Sigmoid colon (tissue), 7 donors: Measurements from ENCODE around the gene TEAD2. TPM values are rescaled to one million over a fixed set of nuclear protein-coding genes. Genes with fewer than 3 reads are reported as not detected.

Source experiments
- DNase-seq: peaks from one replicate; pipeline ENCODE4 v3.0.0-alpha.2; 2019
- H3K27ac ChIP-seq, 4 donors: fragments of 200-600 bp; sonication (generic); one replicate each; pipeline ENCODE4 v1.5.1; 2016 to 2019; ENCODE audit warnings: mild to moderate bottlenecking in 1 of 4
- H3K27me3 ChIP-seq, 3 donors: fragments of 200-600 bp; sonication (generic); one replicate each; pipeline ENCODE4 v1.5.1; 2019; ENCODE audit warnings: mild to moderate bottlenecking in 1 of 3
- H3K36me3 ChIP-seq, 4 donors: fragments of 200-600 bp; sonication (generic); one replicate each; pipeline ENCODE4 v1.5.1; 2016 to 2019
- H3K4me1 ChIP-seq, 4 donors: fragments of 200-600 bp; sonication (generic); one replicate each; pipeline ENCODE4 v1.5.1; 2017 to 2019
- H3K4me3 ChIP-seq, 4 donors: fragments of 200-600 bp; sonication (generic); one replicate each; pipeline ENCODE4 v1.5.1; 2017 to 2019; ENCODE audit warnings: mild to moderate bottlenecking in 2 of 4, moderate library complexity in 1 of 4
- H3K9me3 ChIP-seq, 4 donors: fragments of 200-600 bp in 3 of 4; sonication (generic) in 3 of 4; one replicate each; pipeline versions ENCODE4 v1.5.1 to v1.6.1; 2013 to 2019
- EP300 ChIP-seq, 4 donors: sonication (generic); formaldehyde crosslinking; IDR thresholded peaks; one replicate each; pipeline ENCODE4 v1.6.1; 2017; ENCODE audit warnings: antibody characterized with exemption in 4 of 4
- POLR2A ChIP-seq, 2 donors: fragments of 450-650 bp; IDR thresholded peaks; one replicate each; pipeline ENCODE4 v1.6.1; 2016; ENCODE audit warnings: antibody characterized with exemption in 2 of 2, mild to moderate bottlenecking in 2 of 2, moderate library complexity in 2 of 2
- POLR2AphosphoS5 ChIP-seq, 4 donors: sonication (generic); formaldehyde crosslinking; IDR thresholded peaks; one replicate each; pipeline ENCODE4 v1.6.1; 2017; ENCODE audit warnings: antibody characterized with exemption in 4 of 4
- WGBS, 2 donors: extraction: QIAGEN DNeasy Blood & Tissue Kit; methylation state at CpG; one replicate each; pipeline ENCODE4 v1.1.7; 2013; 5-methylcytosine and 5-hydroxymethylcytosine counted together
- intact Hi-C: fragments of 100-400 bp; cut with DNase I; formaldehyde crosslinking; loops from one replicate; pipeline ENCODE4 v1.15.1; 2023
- polyA plus RNA-seq, 3 donors: library from polyadenylated mRNA; stranded (reverse); fragments of 200-250 nt; gene quantifications; one replicate each; pipeline ENCODE4 v1.2.3, GENCODE V29; 2013
- total RNA-seq, 4 donors: library from RNA; depleted of rRNA; stranded (reverse); fragments of >200 nt; gene quantifications; one replicate each; pipeline ENCODE4 v1.1.0, GENCODE V29; 2016
- TF ChIP-seq, protein P1 (sequence below), 4 experiments: fragments of 450-650 bp in 3 of 4; fragments of 200-600 bp in 1 of 4; IDR thresholded peaks; one replicate each; pipeline ENCODE4 v1.5.1; 2016 to 2019; ENCODE audit warnings: antibody characterized with exemption in 4 of 4, mild to moderate bottlenecking in 3 of 4, moderate library complexity in 2 of 4
- donor health status: healthy with polysubstance abuse.
- donor health status: Bipolar disorder and iron deficiency.
- donor health status: healthy.

The TEAD2 gene
- total and polyA plus RNA-seq, 7 donors = 5.8 to 74.9 (median 60.6) TPM

GRCh38 chr19:49339301-49340068 is 22.7 kb downstream of the TEAD2 start:
- peak; percentile 97 for DNase-seq
- Histone ChIP-seq H3K4me3 (peak overlapping the region; percentile 22 to 45 (median 42)), H3K36me3 (peaks cover 18 to 38% (median 31%) of the 10 kb centered on the region in 4 donors), H3K9me3 (no peaks in the 10 kb centered on the region), H3K27me3 (no peaks in the 10 kb centered on the region), H3K4me1 (peaks cover 0 to 26% (median 22%) of the 10 kb centered on the region in 4 donors), H3K27ac (peak overlapping the region; percentile 73 to 90 (median 84))
- 11 to 50% methylated on average over 47 of the region's 47 CpGs for WGBS, 2 donors
- TF ChIP-seq EP300 (IDR thresholded peaks at IDR 0.05) (peak in 1 of 4 donors; percentile 9), POLR2A (IDR thresholded peaks at IDR 0.05) (no peak), POLR2AphosphoS5 (IDR thresholded peaks at IDR 0.05) (peak; percentile 76 to 83 (median 78))
- TF ChIP-seq, protein P1, sequence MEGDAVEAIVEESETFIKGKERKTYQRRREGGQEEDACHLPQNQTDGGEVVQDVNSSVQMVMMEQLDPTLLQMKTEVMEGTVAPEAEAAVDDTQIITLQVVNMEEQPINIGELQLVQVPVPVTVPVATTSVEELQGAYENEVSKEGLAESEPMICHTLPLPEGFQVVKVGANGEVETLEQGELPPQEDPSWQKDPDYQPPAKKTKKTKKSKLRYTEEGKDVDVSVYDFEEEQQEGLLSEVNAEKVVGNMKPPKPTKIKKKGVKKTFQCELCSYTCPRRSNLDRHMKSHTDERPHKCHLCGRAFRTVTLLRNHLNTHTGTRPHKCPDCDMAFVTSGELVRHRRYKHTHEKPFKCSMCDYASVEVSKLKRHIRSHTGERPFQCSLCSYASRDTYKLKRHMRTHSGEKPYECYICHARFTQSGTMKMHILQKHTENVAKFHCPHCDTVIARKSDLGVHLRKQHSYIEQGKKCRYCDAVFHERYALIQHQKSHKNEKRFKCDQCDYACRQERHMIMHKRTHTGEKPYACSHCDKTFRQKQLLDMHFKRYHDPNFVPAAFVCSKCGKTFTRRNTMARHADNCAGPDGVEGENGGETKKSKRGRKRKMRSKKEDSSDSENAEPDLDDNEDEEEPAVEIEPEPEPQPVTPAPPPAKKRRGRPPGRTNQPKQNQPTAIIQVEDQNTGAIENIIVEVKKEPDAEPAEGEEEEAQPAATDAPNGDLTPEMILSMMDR (IDR thresholded peaks at IDR 0.05) = no peak
- intact Hi-C loops = loop anchor here (1.0 kb wide), 1 partner anchor 22 kb away; no protein-coding TSS in a partner anchor

- peak overlapping the region; percentile 21 to 45 (median 42) for H3K4me3 ChIP-seq
- no peaks in the 10 kb centered on the region for H3K27me3 ChIP-seq
- intact Hi-C loops = loop anchor here (1.0 kb wide), 1 partner anchor 23 kb away; no protein-coding TSS in a partner anchor
- H3K4me1 ChIP-seq = peaks cover 0 to 26% (median 22%) of the 10 kb centered on the region in 4 donors
- H3K9me3 ChIP-seq = no peaks in the 10 kb centered on the region
- TF ChIP-seq POLR2AphosphoS5 (IDR thresholded peaks at IDR 0.05) = peak in 1 of 4 donors; percentile 9
- TF ChIP-seq, protein P1 (IDR thresholded peaks at IDR 0.05) = peak in 1 of 4 experiments; percentile 19
- no peak for TF ChIP-seq POLR2A (IDR thresholded peaks at IDR 0.05)
- DNase-seq = peak; percentile 91
- WGBS, 2 donors = 10 to 49% methylated on average over 30 of the region's 30 CpGs
- H3K36me3 ChIP-seq = peaks cover 14 to 31% (median 25%) of the 10 kb centered on the region in 4 donors
- peak overlapping the region; percentile 73 to 90 (median 84) for H3K27ac ChIP-seq
Measured at GRCh38 chr19:49338691-49339300, 23.4 kb downstream of the TEAD2 start.

- 24 to 54% methylated on average over 34 of the region's 34 CpGs for WGBS, 2 donors
- Histone ChIP-seq H3K4me1 (peaks cover 0 to 26% (median 22%) of the 10 kb centered on the region in 4 donors), H3K27me3 (no peaks in the 10 kb centered on the region), H3K36me3 (peaks cover 11 to 25% (median 20%) of the 10 kb centered on the region in 4 donors), H3K9me3 (no peaks in the 10 kb centered on the region), H3K4me3 (peak overlapping the region in 3 of 4 donors; percentile 39 to 45 (median 44)), H3K27ac (peak overlapping the region; percentile 73 to 90 (median 84))
- TF ChIP-seq POLR2AphosphoS5 (IDR thresholded peaks at IDR 0.05) (no peak), POLR2A (IDR thresholded peaks at IDR 0.05) (no peak), EP300 (IDR thresholded peaks at IDR 0.05) (no peak)
- TF ChIP-seq, protein P1 (IDR thresholded peaks at IDR 0.05) = no peak
- no peak for DNase-seq
- intact Hi-C loops = no loop called here
Measured at GRCh38 chr19:49338023-49338677, 24.1 kb downstream of the TEAD2 start.

DNA sequence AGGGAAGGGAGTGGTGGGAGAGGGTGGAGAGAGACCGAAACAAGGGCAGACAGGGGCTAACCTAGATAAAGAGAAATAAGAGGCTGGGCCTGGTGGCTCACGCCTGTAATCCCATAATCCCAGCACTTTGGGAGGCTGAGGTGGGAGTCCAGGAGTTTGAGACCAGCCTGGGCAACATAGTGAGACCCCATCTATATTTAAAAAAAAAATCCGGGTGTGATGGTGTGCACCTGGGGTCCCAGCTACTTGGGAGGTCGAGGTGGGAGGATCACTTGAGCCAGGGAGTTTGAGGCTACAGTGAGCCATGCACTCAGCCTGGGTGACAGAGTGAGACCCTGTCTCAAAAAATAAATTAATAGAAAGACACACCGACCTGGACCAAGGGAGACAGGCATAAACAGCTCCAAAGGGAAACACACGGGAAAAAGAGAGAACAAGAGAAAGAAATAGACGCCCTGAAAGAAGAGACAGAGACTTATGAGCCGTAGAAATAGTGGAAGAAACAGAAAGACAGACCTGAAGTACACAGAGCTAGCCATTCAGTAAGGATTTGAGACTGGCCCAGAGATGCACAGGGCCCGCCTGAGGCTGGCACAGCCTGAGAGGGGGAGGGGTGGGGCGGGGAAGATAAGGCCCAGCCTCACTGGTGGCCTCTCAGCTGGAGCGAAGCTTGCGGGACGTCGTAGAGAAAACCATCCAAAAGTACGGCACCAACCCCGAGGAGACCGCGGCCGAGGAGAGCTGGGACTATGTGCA is 24.8 kb downstream of the TEAD2 start:
- peak overlapping the region in 3 of 4 donors; percentile 25 to 89 (median 73) for H3K27ac ChIP-seq

More for the DNA sequence above, 24.8 kb downstream of the TEAD2 start:
- H3K4me3 ChIP-seq = no peak overlapping the region
- peaks cover 4 to 18% (median 13%) of the 10 kb centered on the region in 4 donors for H3K36me3 ChIP-seq
- no peak for DNase-seq
- TF ChIP-seq POLR2AphosphoS5 (IDR thresholded peaks at IDR 0.05) (no peak), EP300 (IDR thresholded peaks at IDR 0.05) (no peak), POLR2A (IDR thresholded peaks at IDR 0.05) (no peak)
- TF ChIP-seq, protein P1 (IDR thresholded peaks at IDR 0.05) = no peak
- H3K4me1 ChIP-seq = peaks cover 0 to 26% (median 22%) of the 10 kb centered on the region in 4 donors
- WGBS, 2 donors = 57 to 76% methylated on average over 19 of the region's 19 CpGs
- intact Hi-C loops = no loop called here
- H3K27me3 ChIP-seq = no peaks in the 10 kb centered on the region
- no peaks in the 10 kb centered on the region for H3K9me3 ChIP-seq
